HG02642 (cell line): Measurements from ENCODE around the gene C1orf198.

Experiments used
- ATAC-seq: cut with Tn5 transposase; IDR thresholded peaks from one replicate; pipeline ENCODE4 v1.9.1; 2021; ENCODE audit warnings: mild to moderate bottlenecking; ENCODE audit not compliant: unreplicated experiment, poor library complexity

Gene C1orf198

GRCh38 chr1:230842801-230843200 is 25.5 kb downstream of the C1orf198 start:
- ATAC-seq: no peak

- no peak for ATAC-seq
Observed at GRCh38 chr1:230839173-230839572, 29.1 kb downstream of the C1orf198 start.

DNA sequence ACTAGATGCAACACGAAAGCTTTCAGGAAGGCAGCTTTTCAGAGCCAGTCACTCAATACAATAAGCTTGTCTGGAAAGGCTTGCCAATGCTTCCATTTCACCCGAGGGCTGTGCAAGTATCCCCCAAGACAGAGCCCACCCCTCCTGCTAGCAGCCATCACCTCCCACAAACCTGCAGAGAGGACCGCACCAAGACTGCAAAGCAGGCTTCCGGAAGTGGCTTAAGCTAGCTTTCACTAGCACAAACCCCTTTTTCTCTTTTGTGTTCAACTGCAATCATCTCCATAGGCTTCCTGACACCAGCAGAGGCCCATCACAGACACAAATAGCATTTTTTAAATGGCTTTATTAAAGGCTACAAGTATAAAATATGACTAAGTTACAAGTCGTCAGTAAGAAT is 31.5 kb downstream of the C1orf198 start:
- ATAC-seq: no peak

- no peak for ATAC-seq
Observed at GRCh38 chr1:230836347-230836746, 32.0 kb downstream of the C1orf198 start.

GRCh38 chr1:230834292-230834691 is 34.0 kb downstream of the C1orf198 start:
- ATAC-seq: no peak

DNA sequence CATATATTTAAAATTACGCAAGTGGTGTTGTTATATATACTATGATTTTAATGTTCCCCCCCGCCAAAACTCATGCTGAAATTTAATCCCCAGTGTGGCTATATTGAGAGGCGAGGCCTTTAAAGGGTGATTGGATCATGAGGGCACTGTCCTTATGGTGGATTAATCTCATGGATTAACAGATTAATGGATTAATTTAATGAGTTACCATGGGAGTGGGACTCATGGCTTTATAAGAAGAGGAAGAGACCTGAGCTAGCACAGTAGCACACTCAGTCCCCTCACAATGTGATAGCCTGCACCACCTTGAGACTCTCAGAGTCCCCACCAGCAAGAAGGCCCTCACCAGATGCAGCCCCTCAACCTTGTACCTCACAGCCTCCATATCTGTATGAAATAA is 34.8 kb downstream of the C1orf198 start:
- no peak for ATAC-seq

GRCh38 chr1:230832476-230832875 is 35.8 kb downstream of the C1orf198 start:
- no peak for ATAC-seq

- no peak for ATAC-seq
Observed at GRCh38 chr1:230831771-230832170, 36.5 kb downstream of the C1orf198 start.

DNA sequence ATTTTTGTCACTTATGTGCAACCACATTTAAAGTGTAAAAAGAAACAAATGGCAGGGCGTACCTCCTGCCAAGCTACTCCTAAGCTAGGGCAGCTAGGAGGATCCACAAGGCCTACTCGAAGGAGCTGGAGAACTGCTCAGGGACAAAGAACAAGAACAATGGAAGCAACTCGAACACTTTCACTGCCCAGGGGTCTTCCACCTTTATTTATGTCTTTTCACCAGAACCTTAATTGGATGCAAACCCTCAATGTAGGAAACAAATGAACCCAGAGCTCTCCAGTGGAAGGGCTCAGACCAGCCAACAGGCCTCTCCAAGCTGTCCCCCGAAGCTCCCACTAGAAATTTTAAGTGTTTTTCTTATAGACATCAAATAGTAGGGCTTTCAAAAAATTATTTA is 39.9 kb downstream of the C1orf198 start:
- ATAC-seq: no peak

- ATAC-seq: no peak
Observed at GRCh38 chr1:230827801-230828200, 40.5 kb downstream of the C1orf198 start.

- no peak for ATAC-seq
Observed at GRCh38 chr1:230827081-230827681, 41.1 kb downstream of the C1orf198 start.

DNA sequence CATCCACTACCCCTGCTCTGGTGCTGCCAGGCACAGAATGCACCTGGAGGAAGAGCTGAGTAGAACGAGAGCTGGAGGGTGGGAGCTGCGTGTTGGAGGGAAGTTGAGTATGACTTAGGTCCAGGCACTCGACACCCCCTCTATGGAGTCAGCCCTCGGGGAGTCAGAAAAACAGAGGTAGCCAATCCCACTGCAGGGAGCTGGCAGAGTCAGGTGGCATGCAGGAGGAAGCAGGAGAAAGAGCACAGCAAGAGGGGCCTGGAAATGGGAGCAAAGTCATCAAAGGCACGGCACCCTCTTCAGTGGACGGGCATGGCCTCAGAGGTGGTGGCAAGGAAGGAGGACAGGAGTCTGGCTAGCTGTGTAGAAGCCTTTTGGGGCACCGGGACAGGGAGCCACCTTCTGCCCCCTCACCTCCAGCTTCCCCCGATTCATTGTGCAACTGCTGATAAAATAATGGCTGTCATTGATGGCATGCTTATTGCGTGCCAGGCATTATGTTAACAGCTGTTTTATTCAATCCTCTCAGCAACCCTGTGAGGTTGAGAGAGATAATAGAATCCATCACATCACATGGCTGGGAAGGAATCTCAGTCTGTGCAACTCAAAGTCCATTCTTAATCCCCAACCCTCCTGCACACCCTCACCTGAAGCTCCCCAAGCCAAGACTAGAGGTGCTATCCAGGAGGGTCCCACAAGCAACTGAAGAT is 42.0 kb downstream of the C1orf198 start:
- ATAC-seq: no peak

GRCh38 chr1:230825761-230826160 is 42.6 kb downstream of the C1orf198 start:
- no peak for ATAC-seq

DNA sequence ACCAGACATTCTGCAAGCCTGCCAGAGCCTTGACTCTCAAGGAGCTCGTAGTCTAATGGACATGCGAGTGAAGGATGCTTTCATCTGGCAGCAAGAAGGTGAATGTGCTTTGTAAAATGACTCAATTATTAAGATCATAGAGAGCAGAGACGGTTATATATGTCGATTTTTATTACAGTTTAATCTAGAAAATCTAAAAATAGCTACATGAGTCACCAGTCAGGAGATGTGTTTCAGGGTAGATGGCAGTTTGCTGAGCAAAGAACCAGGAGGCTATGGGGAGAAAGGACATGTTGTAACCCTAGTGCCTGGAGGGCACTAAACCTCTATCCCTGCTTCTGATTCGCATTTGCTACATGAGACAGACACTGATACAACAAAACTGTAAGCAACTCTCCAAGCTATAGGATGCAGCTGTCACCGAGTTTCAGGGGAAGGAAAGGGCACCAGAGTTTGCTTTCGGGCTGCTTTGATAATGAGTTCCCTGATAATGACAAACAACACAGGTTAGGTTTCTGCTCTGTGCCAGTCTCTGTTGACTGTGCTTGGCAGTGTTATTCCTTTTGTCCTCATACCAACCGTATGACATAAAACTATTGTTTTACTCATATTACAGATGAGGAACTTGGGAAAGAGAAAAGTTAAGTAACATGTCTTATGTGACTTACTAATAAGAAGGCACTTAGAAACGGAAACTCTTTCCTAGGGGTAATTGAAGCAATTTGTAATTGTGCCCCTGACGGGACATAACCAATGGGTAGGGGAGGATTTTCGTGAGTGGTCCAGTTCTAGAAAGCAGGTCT is 43.2 kb downstream of the C1orf198 start:
- no peak for ATAC-seq

DNA sequence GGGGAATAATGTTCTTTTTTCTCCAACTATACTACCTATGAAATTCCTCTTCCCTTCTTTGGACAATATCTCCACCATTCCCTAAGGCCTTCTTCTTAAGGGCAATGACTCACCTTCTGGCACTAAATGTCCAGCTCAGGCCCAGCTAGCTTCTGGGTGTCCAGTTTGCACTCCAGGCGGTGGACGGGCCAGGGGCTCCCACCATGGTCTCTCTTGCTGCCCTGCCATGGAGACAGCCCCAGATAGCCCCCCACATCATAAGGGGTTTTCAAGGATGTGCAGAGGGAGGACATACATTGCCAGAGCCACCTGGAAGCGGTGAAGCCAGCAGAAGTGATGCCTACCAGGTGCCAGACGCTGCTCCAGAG is 43.8 kb downstream of the C1orf198 start:
- ATAC-seq: no peak

- ATAC-seq: no peak
Observed at GRCh38 chr1:230823931-230824381, 44.4 kb downstream of the C1orf198 start.

DNA sequence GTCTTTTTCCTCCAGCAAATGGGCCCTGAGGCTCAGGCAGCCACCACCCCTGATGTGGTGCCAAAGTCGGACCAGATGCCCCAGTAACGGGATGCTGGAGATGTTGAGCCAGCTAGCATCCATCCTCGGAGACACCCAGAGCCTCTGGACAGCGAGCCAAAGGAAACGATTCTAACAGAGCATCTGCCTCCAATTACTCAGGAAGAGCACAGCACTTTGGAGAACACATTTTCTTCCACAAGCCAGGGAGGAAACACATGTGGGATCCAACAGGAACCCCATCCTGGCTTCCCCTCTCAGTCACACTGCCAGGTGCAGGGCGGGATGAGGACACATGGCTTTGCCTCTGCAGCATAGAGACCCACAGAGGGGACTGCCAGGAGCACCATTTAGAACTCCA is 44.9 kb downstream of the C1orf198 start:
- ATAC-seq: no peak

DNA sequence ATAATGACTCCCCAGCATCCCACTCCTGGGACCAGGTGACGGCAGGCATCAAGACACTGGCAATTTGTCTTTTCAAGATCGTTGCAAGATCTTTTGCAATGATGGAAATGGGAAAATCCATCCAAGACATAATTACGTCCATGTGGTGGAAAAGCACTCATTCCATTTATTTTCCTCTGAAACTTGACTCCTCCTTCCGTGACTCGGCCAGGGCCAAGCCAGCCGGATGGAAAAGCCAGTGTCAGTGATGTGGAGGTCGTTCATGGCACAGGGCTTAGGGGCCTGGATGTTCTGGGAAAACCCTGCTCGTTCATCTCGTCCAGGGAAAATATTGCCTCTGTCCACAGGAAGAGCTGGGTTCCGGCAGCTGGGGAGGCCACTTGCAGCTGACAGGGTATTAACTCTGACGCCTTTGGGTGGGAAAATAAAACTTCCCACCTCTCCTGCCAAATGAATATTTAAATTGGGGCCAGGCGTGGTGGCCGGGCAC is 46.2 kb downstream of the C1orf198 start:
- ATAC-seq: no peak

GRCh38 chr1:230821346-230821745 is 47.0 kb downstream of the C1orf198 start:
- ATAC-seq: no peak

DNA sequence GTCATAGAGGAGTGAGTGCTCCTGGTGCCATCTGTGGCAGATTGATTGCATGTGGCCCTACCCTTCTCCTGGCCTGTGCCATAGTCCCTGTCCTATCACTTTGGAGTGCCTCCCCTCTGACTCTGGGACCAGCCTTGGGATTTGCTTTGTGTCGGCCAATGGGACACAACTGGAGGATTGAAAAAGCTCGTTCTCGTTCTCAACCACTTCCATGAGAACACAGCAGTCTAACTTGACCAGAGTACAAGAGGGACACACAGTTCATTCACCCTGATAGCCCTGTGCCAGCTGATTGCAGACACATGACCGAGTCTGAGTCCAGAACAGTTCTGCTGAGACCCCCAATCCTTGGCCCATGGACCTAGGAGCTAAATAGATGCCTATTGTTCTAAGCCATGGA is 47.8 kb downstream of the C1orf198 start:
- ATAC-seq: no peak

DNA sequence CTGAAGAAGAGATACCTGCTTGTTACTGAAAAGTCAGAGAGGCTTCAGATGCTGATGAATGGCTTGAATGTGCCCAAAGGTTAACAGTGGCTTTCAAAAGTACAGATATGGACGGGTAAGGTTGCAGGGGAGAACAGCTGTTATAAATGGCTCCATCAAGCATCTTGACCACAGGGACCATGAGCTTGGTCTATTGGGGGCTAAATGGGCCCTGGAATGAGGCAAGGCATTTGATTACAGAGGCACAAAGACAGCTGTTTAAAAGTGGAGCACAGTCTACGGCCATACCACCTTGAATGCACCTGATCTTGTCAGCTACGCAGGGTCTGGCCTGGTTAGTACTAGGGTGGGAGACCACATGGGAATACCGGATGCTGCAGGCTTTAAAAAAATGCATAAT is 48.3 kb downstream of the C1orf198 start:
- no peak for ATAC-seq
